Pancreas (tissue), 10 donors: Measurements from ENCODE around the gene F2. TPM values are rescaled to one million over a fixed set of nuclear protein-coding genes. Genes with fewer than 3 reads are reported as not detected.
A peak's percentile ranks its signal among the peaks of the same experiment; 100 is the strongest.

Source experiments
- ATAC-seq, 4 donors: fragments of 200-7000 bp; cut with Tn5 transposase; one replicate each; pipeline versions ENCODE4 v1.8.0 to v1.9.1; 2020; ENCODE audit warnings: mild to moderate bottlenecking in 4 of 4, moderate library complexity in 4 of 4
- DNase-seq, 6 donors: peaks; one replicate each; pipeline ENCODE4 v3.0.0-alpha.2; 2020
- FAIRE-seq: peaks from 2 replicates; lab custom pipeline; 2012; peaks lifted over from hg19 to GRCh38; lab: Jason Lieb, UNC
- H3K27ac ChIP-seq, 4 donors: fragments of 200-600 bp; sonication (generic); 1 replicate in 3 of 4; 2 replicates in 1 of 4; pipeline versions ENCODE4 v1.5.0 to v1.8.0; 2020
- H3K27me3 ChIP-seq, 4 donors: fragments of 200-600 bp; one replicate each; pipeline ENCODE4 v1.8.0; 2021
- H3K36me3 ChIP-seq, 3 donors: fragments of 200-600 bp; sonication (generic) in 1 of 3; one replicate each; pipeline versions ENCODE4 v1.5.0 to v1.8.0; 2020 to 2021
- H3K4me1 ChIP-seq, 3 donors: fragments of 200-600 bp; one replicate each; pipeline ENCODE4 v1.8.0; 2021
- H3K4me3 ChIP-seq, 4 donors: fragments of 200-600 bp; sonication (generic) in 2 of 4; one replicate each; pipeline versions ENCODE4 v1.5.0 to v1.8.0; 2020 to 2021
- H3K9me3 ChIP-seq, 4 donors: fragments of 200-600 bp; one replicate each; pipeline ENCODE4 v1.8.0; 2021
- WGBS, 2 donors: extraction: QIAGEN DNeasy Blood & Tissue Kit; methylation state at CpG; one replicate each; pipeline ENCODE4 v1.1.7; 2013; 5-methylcytosine and 5-hydroxymethylcytosine counted together
- intact Hi-C, 3 donors: fragments of 100-400 bp; cut with DNase I; formaldehyde crosslinking; loops; one replicate each; pipeline versions ENCODE4 v1.11.1 to v1.14.2; 2022
- polyA plus RNA-seq, 2 donors: library from polyadenylated mRNA; stranded (reverse); fragments of 200-250 nt; gene quantifications; one replicate each; pipeline ENCODE4 v1.2.3, GENCODE V29; 2013
- total RNA-seq, 6 donors: library from RNA; stranded (reverse); fragmentation: NEBNext Ultra II Directional in 4 of 6; extraction: Animal tissue kit (Norgen Biotek cat#: 25700) in 4 of 6; gene quantifications; one replicate each; pipeline versions ENCODE4 v1.2.1 to v1.2.4, GENCODE V29; 2021 to 2023
- TF ChIP-seq, protein P1 (sequence below), 4 donors: fragments of 200-600 bp; sonication (generic) in 3 of 4; IDR thresholded peaks; one replicate each; pipeline versions ENCODE4 v1.5.0 to v1.8.0; 2021; ENCODE audit warnings: antibody characterized with exemption in 4 of 4
- donor health status: healthy with polysubstance abuse.
- donor health status: DM: no; HTN: no; CAD: no; lungs with moderate emphysema.
- donor health status: DM: no; HTN: no; CAD: no.
- donor health status: control.
- donor health status: control.
- donor health status: Bipolar disorder and iron deficiency.
- donor health status: DM: yes; HTN: yes; CAD: no.
- donor health status: DM: no; HTN: no; CAD: no.
- donor health status: DM: no; HTN: no; CAD: no.
- donor health status: DM: yes; HTN: yes; CAD: no.

F2 gene
- total and polyA plus RNA-seq, 8 donors = 0.08 to 0.76 (median 0.17) TPM; not detected in 4

DNA sequence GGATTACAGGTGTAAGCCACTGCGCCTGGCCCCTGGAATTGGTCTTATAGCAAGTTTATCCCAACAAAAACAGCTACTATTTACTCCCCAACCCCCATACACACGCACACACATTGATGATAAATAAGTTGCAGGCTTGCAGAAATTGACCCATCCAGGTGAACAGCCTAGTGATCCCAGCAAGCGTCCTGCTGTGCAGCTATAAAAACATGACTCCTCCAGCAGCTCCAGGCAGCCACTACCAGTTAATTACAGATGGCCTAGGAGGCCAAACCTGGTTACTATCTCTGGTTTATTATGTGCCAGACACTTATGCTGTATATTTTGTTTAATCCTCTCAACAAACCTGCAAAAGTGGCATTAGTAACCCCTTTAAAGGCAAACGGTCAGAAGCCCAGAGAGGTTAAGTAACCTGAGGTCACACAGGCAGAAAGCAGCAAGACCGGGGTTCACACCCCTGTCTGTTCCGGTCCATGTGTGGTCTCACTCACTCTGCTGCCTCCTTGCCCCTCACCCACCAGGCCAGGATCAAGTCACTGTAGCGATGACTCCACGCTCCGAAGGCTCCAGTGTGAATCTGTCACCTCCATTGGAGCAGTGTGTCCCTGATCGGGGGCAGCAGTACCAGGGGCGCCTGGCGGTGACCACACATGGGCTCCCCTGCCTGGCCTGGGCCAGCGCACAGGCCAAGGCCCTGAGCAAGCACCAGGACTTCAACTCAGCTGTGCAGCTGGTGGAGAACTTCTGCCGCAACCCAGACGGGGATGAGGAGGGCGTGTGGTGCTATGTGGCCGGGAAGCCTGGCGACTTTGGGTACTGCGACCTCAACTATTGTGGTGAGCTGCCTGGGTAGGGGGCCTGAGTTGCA, 6.6 kb downstream of the F2 start:
- Histone ChIP-seq H3K27me3 (no peaks in the 10 kb centered on the region), H3K36me3 (no peaks in the 10 kb centered on the region), H3K27ac (no peak overlapping the region), H3K4me3 (no peak overlapping the region), H3K4me1 (no peaks in the 10 kb centered on the region), H3K9me3 (no peaks in the 10 kb centered on the region)
- WGBS, 2 donors = 86 to 87% methylated on average over 19 of the region's 19 CpGs
- ATAC-seq = no peak
- TF ChIP-seq, protein P1, sequence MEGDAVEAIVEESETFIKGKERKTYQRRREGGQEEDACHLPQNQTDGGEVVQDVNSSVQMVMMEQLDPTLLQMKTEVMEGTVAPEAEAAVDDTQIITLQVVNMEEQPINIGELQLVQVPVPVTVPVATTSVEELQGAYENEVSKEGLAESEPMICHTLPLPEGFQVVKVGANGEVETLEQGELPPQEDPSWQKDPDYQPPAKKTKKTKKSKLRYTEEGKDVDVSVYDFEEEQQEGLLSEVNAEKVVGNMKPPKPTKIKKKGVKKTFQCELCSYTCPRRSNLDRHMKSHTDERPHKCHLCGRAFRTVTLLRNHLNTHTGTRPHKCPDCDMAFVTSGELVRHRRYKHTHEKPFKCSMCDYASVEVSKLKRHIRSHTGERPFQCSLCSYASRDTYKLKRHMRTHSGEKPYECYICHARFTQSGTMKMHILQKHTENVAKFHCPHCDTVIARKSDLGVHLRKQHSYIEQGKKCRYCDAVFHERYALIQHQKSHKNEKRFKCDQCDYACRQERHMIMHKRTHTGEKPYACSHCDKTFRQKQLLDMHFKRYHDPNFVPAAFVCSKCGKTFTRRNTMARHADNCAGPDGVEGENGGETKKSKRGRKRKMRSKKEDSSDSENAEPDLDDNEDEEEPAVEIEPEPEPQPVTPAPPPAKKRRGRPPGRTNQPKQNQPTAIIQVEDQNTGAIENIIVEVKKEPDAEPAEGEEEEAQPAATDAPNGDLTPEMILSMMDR (IDR thresholded peaks at IDR 0.05) = no peak
- intact Hi-C loops = loop anchor here in 1 of 3 donors (2.0 kb wide), 1 partner anchor 45 kb away; no protein-coding TSS in a partner anchor
- no peak for DNase-seq
- no peak for FAIRE-seq

DNA sequence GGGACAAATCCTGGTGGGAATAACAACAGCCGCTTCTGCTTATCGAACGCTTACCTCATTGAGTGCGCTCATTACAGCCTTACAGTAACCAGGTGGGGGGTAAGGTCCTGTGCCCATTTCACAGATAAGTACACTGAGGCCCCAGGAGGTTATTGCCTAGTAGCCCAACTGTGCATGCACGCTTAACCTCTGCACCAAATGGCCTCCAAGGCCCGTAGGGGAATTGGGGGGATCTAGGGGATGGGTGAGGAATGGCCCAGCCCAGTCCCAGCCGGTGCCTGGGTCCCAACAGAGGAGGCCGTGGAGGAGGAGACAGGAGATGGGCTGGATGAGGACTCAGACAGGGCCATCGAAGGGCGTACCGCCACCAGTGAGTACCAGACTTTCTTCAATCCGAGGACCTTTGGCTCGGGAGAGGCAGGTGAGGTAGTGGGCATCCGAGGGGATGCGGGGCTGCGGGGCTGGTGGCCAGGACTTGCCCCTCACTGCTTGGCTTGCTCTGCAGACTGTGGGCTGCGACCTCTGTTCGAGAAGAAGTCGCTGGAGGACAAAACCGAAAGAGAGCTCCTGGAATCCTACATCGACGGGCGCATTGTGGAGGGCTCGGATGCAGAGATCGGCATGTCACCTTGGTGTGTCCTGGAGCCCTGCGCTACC, 7.3 kb downstream of the F2 start:
- no peaks in the 10 kb centered on the region for H3K36me3 ChIP-seq
- intact Hi-C loops = loop anchor here in 1 of 3 donors (2.0 kb wide), 1 partner anchor 46 kb away; no protein-coding TSS in a partner anchor
- WGBS, 2 donors = 86 to 88% methylated on average over 26 of the region's 26 CpGs
- DNase-seq = no peak
- no peak for ATAC-seq
- no peaks in the 10 kb centered on the region for H3K9me3 ChIP-seq
- FAIRE-seq = no peak
- H3K27me3 ChIP-seq = no peaks in the 10 kb centered on the region
- H3K27ac ChIP-seq = no peak overlapping the region
- no peaks in the 10 kb centered on the region for H3K4me1 ChIP-seq
- TF ChIP-seq, protein P1 (IDR thresholded peaks at IDR 0.05) = no peak
- H3K4me3 ChIP-seq = no peak overlapping the region

DNA sequence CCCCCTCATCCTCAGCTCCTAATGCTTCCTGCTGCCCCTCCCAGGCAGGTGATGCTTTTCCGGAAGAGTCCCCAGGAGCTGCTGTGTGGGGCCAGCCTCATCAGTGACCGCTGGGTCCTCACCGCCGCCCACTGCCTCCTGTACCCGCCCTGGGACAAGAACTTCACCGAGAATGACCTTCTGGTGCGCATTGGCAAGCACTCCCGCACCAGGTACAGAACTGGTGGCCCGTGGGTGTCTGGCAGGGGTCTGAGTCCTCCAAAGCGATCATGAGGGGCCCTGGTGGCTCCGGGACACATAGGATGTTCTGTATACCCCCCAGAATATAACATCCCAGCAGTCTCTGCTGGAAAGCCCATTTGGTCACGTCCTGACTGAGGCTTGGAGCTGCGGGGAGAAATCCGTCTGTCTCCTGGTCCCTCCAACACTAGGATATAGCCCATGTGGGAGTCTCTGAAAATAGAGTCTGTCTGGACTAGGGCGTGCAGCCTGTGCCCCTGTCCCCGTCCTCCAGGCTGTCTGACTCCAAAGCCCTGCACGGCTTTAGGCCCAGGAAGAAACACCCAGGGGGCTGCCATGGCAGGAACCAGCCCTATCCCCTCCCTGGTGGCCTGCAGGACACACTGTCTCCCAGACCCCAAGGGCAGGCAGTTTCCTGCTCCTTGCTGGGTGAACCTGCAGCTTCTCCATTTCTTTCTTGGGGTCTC, 9.1 kb downstream of the F2 start:
- H3K9me3 ChIP-seq = no peaks in the 10 kb centered on the region
- WGBS, 2 donors = 81 to 90% methylated on average over 17 of the region's 17 CpGs
- ATAC-seq (no peak), DNase-seq (peak in 1 of 6 donors; percentile 43), FAIRE-seq (no peak)
- H3K4me1 ChIP-seq = no peaks in the 10 kb centered on the region
- intact Hi-C loops = loop anchor here in 1 of 3 donors (2.0 kb wide), 1 partner anchor 47 kb away; no protein-coding TSS in a partner anchor
- TF ChIP-seq, protein P1 (IDR thresholded peaks at IDR 0.05) = no peak
- H3K27ac ChIP-seq = no peak overlapping the region
- H3K4me3 ChIP-seq = no peak overlapping the region
- no peaks in the 10 kb centered on the region for H3K27me3 ChIP-seq
- H3K36me3 ChIP-seq = no peaks in the 10 kb centered on the region

DNA sequence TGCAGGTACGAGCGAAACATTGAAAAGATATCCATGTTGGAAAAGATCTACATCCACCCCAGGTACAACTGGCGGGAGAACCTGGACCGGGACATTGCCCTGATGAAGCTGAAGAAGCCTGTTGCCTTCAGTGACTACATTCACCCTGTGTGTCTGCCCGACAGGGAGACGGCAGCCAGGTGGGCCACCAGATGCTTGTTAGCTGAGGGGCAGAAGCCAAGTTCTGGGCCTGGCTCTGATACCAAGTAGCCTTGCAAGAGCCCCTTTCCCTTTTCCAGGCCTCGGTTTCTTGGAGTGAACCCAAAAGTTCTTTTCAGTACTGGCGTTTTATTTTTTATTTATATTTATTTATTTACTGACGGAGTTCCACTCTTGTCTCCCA, 9.6 kb downstream of the F2 start:
- TF ChIP-seq, protein P1 (IDR thresholded peaks at IDR 0.05) = no peak
- 83 to 84% methylated on average over 9 of the region's 9 CpGs for WGBS, 2 donors
- intact Hi-C loops = no loop called here

More for the DNA sequence above, 9.6 kb downstream of the F2 start:
- no peak overlapping the region for H3K4me3 ChIP-seq
- no peak overlapping the region for H3K27ac ChIP-seq
- H3K4me1 ChIP-seq = no peaks in the 10 kb centered on the region
- no peaks in the 10 kb centered on the region for H3K27me3 ChIP-seq
- DNase-seq (peak in 1 of 6 donors; percentile 28), ATAC-seq (no peak), FAIRE-seq (no peak)
- H3K36me3 ChIP-seq = no peaks in the 10 kb centered on the region
- no peaks in the 10 kb centered on the region for H3K9me3 ChIP-seq
